Osteoblast (primary cell): ENCODE data around the gene R3HDM2. TPM values are rescaled to one million over a fixed set of nuclear protein-coding genes. Genes with fewer than 3 reads are reported as not detected.

Experiments used
- DNase-seq: peaks from one replicate; pipeline ENCODE4 v3.0.0; 2011; ENCODE audit warnings: low spot score, mixed read lengths; ENCODE audit not compliant: insufficient read length; ENCODE audit errors: missing footprints
- H2AFZ ChIP-seq: 2 replicates; pipeline ENCODE4 v1.6.0; 2011; ENCODE audit warnings: mild to moderate bottlenecking, low read length
- H3K27ac ChIP-seq: 2 replicates; pipeline ENCODE4 v1.5.1; 2011; ENCODE audit warnings: mild to moderate bottlenecking, low read depth, low read length, moderate library complexity
- H3K27me3 ChIP-seq: 2 replicates; pipeline ENCODE4 v1.6.0; 2012; ENCODE audit warnings: mild to moderate bottlenecking, control low read depth, inconsistent platforms, low read length, moderate library complexity; ENCODE audit not compliant: insufficient read depth
- H3K36me3 ChIP-seq: 2 replicates; pipeline ENCODE4 v1.5.1; 2011; ENCODE audit warnings: mild to moderate bottlenecking, low read length, control low read depth, moderate library complexity; ENCODE audit not compliant: insufficient read depth
- H3K4me1 ChIP-seq: 2 replicates; pipeline ENCODE4 v1.5.1; 2011; ENCODE audit warnings: mild to moderate bottlenecking, low read length, control low read depth, moderate library complexity; ENCODE audit not compliant: insufficient read depth
- H3K4me2 ChIP-seq: 2 replicates; pipeline ENCODE4 v1.6.0; 2011; ENCODE audit warnings: mild to moderate bottlenecking, low read length; ENCODE audit not compliant: insufficient read depth
- H3K4me3 ChIP-seq: fragments of 200-600 bp; sonication (generic); 3 replicates; pipeline ENCODE4 v1.5.1; 2012; ENCODE audit warnings: mild to moderate bottlenecking, low read length, inconsistent platforms; ENCODE audit not compliant: insufficient read depth
- H3K79me2 ChIP-seq: 2 replicates; pipeline ENCODE4 v1.6.0; 2012; ENCODE audit warnings: mild to moderate bottlenecking, low read length, control low read depth, inconsistent platforms; ENCODE audit not compliant: insufficient read depth
- H3K9me3 ChIP-seq: 2 replicates; pipeline ENCODE4 v1.5.1; 2011; ENCODE audit warnings: low read depth, low read length, control low read depth
- H4K20me1 ChIP-seq: 2 replicates; pipeline ENCODE4 v1.6.0; 2012; ENCODE audit warnings: mild to moderate bottlenecking, low read length, control low read depth; ENCODE audit not compliant: insufficient read depth
- total RNA-seq: library from RNA; depleted of rRNA; stranded (reverse); fragments of >200 nt; gene quantifications from 2 replicates; pipeline ENCODE4 v1.2.3, GENCODE V29; 2012
- TF ChIP-seq, protein P1 (sequence below): IDR thresholded peaks from 2 replicates; pipeline ENCODE4 v1.5.1; 2011; ENCODE audit warnings: mild to moderate bottlenecking, low read depth, low read length, moderate library complexity; ENCODE audit errors: extremely low read depth

The R3HDM2 gene
- total RNA-seq, 1 donor, result 23.2 TPM

DNA sequence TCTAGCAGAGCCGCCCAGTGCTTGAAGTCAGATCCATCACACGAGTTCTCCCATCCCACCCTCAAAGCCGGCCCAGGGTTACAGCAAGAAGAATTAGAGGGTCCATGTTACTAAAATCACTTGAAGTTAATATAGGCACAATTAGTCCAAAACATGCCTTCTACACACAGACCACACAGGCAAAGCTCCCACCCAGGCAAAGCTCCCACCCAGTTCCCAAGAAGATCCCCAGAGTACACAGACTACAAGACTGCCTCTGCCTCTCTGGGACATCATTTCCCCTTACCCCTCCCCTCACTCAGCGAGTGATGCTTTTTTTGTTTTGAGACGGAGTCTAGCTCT is 32.0 kb upstream of the R3HDM2 start:
- Histone ChIP-seq H3K4me3 (no peak overlapping the region), H3K79me2 (no peaks in the 10 kb centered on the region), H4K20me1 (no peaks in the 10 kb centered on the region), H3K9me3 (no peaks in the 10 kb centered on the region), H3K4me1 (peaks cover 16% of the 10 kb centered on the region), H3K4me2 (no peak overlapping the region), H3K27ac (no peak overlapping the region), H3K27me3 (peaks cover 24% of the 10 kb centered on the region), H3K36me3 (no peaks in the 10 kb centered on the region), H2AFZ (no peak overlapping the region)
- DNase-seq, result no peak
- TF ChIP-seq, protein P1, sequence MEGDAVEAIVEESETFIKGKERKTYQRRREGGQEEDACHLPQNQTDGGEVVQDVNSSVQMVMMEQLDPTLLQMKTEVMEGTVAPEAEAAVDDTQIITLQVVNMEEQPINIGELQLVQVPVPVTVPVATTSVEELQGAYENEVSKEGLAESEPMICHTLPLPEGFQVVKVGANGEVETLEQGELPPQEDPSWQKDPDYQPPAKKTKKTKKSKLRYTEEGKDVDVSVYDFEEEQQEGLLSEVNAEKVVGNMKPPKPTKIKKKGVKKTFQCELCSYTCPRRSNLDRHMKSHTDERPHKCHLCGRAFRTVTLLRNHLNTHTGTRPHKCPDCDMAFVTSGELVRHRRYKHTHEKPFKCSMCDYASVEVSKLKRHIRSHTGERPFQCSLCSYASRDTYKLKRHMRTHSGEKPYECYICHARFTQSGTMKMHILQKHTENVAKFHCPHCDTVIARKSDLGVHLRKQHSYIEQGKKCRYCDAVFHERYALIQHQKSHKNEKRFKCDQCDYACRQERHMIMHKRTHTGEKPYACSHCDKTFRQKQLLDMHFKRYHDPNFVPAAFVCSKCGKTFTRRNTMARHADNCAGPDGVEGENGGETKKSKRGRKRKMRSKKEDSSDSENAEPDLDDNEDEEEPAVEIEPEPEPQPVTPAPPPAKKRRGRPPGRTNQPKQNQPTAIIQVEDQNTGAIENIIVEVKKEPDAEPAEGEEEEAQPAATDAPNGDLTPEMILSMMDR, result no peak

DNA sequence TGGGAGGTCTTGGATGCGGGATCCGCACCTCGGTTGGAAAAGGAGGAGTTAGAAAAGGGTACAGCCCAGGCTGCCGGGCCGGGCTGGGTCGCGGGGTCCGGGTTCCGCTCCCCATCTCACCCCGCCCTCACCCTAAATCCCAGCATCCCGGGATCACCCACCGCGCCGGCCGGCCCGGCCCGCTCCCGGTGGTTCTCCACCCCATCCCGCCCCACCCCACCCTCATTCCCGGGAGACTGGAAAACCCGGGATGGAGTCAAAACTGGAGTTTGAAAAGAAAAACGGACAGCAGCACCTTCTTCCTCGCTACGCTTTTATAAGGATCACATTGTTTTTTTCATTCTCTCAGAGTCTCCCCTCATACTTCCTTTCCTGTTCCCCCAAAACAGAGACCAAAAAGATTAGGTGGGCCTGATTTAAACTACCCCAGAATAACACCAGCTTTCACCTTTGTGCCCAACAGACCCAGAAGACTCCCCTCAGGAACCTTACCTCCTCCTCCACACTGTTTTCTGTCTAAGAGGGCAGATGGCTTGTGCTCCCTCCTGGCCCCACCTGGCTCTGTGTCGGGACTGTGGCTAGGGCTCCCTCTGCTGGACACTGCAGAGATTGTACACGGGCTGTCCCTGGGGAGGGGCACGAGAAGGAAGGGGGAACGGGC is 31.5 kb upstream of the R3HDM2 start:
- no peak overlapping the region for H3K27ac ChIP-seq
- TF ChIP-seq, protein P1, result peak; percentile 98
- H4K20me1 ChIP-seq, result no peaks in the 10 kb centered on the region

DNA sequence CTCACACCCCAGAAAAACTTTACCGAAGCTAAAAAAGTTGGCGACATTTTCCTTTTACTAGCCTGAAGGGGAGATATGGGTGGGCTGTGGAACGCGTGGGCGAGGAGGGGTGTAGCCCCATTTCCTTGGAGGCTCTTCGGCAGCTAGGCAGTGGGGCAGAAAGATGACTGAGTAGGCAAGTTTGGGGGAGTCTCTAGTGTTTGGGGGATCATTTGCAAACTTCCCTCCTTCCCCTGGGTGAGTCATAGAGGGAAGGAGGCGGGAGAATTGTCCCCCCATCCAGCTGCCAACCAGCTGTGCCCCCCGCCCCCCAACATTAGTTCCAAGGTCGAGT is 31.0 kb upstream of the R3HDM2 start:
- Histone ChIP-seq H3K4me3 (peak overlapping the region; percentile 72), H4K20me1 (no peaks in the 10 kb centered on the region), H3K27me3 (peaks cover 16% of the 10 kb centered on the region), H3K79me2 (no peaks in the 10 kb centered on the region), H3K4me1 (peaks cover 16% of the 10 kb centered on the region), H3K9me3 (no peaks in the 10 kb centered on the region), H2AFZ (peak overlapping the region; percentile 67), H3K27ac (no peak overlapping the region), H3K36me3 (no peaks in the 10 kb centered on the region), H3K4me2 (peak overlapping the region; percentile 100)
- TF ChIP-seq, protein P1, result no peak
- DNase-seq, result peak; percentile 81

More for the DNA sequence above, 31.5 kb upstream of the R3HDM2 start:
- Histone ChIP-seq H3K36me3 (no peaks in the 10 kb centered on the region), H3K9me3 (no peaks in the 10 kb centered on the region), H3K4me1 (peaks cover 16% of the 10 kb centered on the region), H3K4me3 (peak overlapping the region; percentile 72), H3K27me3 (peaks cover 19% of the 10 kb centered on the region), H2AFZ (peak overlapping the region; percentile 67), H3K4me2 (peak overlapping the region; percentile 100), H3K79me2 (no peaks in the 10 kb centered on the region)
- peak; percentile 99 for DNase-seq

DNA sequence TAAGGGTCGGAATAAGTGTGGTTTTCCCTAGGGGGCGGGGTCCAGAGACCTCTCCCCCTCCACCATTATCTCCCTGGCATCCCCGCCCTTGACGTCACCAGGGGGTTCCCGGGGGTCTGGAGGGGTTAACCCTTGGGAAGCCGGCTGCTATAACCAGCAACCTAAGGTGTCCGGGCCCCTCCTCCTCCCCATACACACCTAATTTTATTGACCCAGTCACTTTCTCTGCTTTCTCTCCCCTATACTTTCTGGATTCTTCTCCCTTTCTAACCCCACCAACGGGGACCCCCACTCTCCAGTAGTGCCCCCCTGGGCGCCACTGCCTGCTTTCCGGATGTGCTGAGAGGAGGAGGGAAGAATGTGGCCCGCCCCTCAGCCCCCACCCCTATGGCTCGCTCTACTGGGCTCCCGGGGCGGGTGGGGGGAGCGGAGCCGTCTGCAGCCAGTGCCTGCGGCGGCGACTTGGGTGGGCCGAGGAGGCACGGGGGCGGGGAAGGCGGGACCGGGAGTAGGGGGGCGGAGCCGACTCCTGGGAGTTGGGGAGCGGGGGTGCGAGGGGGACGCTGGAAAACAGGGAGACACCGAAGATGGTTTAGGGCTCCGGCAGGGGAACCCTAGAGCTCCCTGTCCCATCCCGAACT is 30.6 kb upstream of the R3HDM2 start:
- DNase-seq, result peak; percentile 92
- Histone ChIP-seq H3K27ac (no peak overlapping the region), H3K36me3 (no peaks in the 10 kb centered on the region)

More for the DNA sequence above, 30.6 kb upstream of the R3HDM2 start:
- Histone ChIP-seq H4K20me1 (no peaks in the 10 kb centered on the region), H3K9me3 (no peaks in the 10 kb centered on the region), H3K79me2 (no peaks in the 10 kb centered on the region), H3K4me3 (peak overlapping the region; percentile 72), H3K4me2 (peak overlapping the region; percentile 100), H2AFZ (no peak overlapping the region), H3K4me1 (peaks cover 16% of the 10 kb centered on the region), H3K27me3 (peaks cover 16% of the 10 kb centered on the region)
- TF ChIP-seq, protein P1, result no peak
